Activated CD4-positive, CD25-positive, alpha-beta regulatory T cell (primary cell): ENCODE measurements around the gene NDNF.

ENCODE experiments used
- DNase-seq, 4 experiments: peaks; one replicate each; lab custom pipeline; 2025; lab: John Stamatoyannopoulos, UW

Gene NDNF

GRCh38 chr4:121070696-121071639 is 1.4 kb downstream of the NDNF start:
- DNase-seq = no peak

- DNase-seq = no peak
These were observed 2.1 kb downstream of the NDNF start for GRCh38 chr4:121070274-121070673.

GRCh38 chr4:121069430-121069829 is 2.9 kb downstream of the NDNF start:
- DNase-seq = no peak

GRCh38 chr4:121064482-121064881 is 7.9 kb downstream of the NDNF start:
- no peak for DNase-seq

- no peak for DNase-seq
These were observed 9.8 kb downstream of the NDNF start for GRCh38 chr4:121062521-121062920.

GRCh38 chr4:121061861-121062260 is 10.5 kb downstream of the NDNF start:
- no peak for DNase-seq

- no peak for DNase-seq
These were observed 11.1 kb downstream of the NDNF start for GRCh38 chr4:121061215-121061614.

- DNase-seq = no peak
These were observed 14.8 kb downstream of the NDNF start for GRCh38 chr4:121057466-121057922.

GRCh38 chr4:121056066-121056465 is 16.3 kb downstream of the NDNF start:
- no peak for DNase-seq

- no peak for DNase-seq
These were observed 18.0 kb downstream of the NDNF start for GRCh38 chr4:121054373-121054772.

- no peak for DNase-seq
These were observed 18.7 kb downstream of the NDNF start for GRCh38 chr4:121053601-121054143.

- DNase-seq = no peak
These were observed 22.0 kb downstream of the NDNF start for GRCh38 chr4:121050300-121050699.

- no peak for DNase-seq
These were observed 23.2 kb downstream of the NDNF start for GRCh38 chr4:121049072-121049599.

- DNase-seq = no peak
These were observed 24.2 kb downstream of the NDNF start for GRCh38 chr4:121048165-121048564.

GRCh38 chr4:121041307-121042090 is 30.8 kb downstream of the NDNF start:
- DNase-seq = no peak

- no peak for DNase-seq
These were observed 38.3 kb downstream of the NDNF start for GRCh38 chr4:121034017-121034416.

- no peak for DNase-seq
These were observed 41.6 kb downstream of the NDNF start for GRCh38 chr4:121030711-121031110.

GRCh38 chr4:121030131-121030530 is 42.2 kb downstream of the NDNF start:
- DNase-seq = no peak

GRCh38 chr4:121026034-121026433 is 46.3 kb downstream of the NDNF start:
- no peak for DNase-seq

GRCh38 chr4:121025540-121025939 is 46.8 kb downstream of the NDNF start:
- no peak for DNase-seq

GRCh38 chr4:121018543-121018942 is 53.8 kb downstream of the NDNF start:
- DNase-seq = no peak

GRCh38 chr4:121016611-121017010 is 55.7 kb downstream of the NDNF start:
- no peak for DNase-seq
